MM.1S (cell line): ENCODE measurements around the gene PDGFA.

Experiments used
- DNase-seq: peaks from one replicate; pipeline ENCODE4 v3.0.0-alpha.2; 2015
- H2AFZ ChIP-seq: fragments of 300-600 bp; sonication (generic); 2 replicates; pipeline ENCODE4 v1.6.0; 2016; ENCODE audit warnings: antibody characterized with exemption, low read length
- H3F3A ChIP-seq: fragments of 300-600 bp; sonication (generic); 2 replicates; pipeline ENCODE4 v1.6.1; 2016; ENCODE audit warnings: mild to moderate bottlenecking, antibody characterized with exemption, low read length, moderate library complexity, mixed read lengths; ENCODE audit not compliant: insufficient read depth
- H3K27ac ChIP-seq: fragments of 300-600 bp; sonication (generic); 2 replicates; pipeline ENCODE4 v1.5.1; 2016; ENCODE audit warnings: mild to moderate bottlenecking, low read length
- H3K27me3 ChIP-seq: fragments of 300-600 bp; sonication (generic); replicated peaks from 2 replicates; pipeline ENCODE4 v1.6.0; 2016; ENCODE audit warnings: low read length; ENCODE audit not compliant: insufficient read depth
- H3K36me3 ChIP-seq: fragments of 300-600 bp; sonication (generic); replicated peaks from 2 replicates; pipeline ENCODE4 v1.6.1; 2016; ENCODE audit warnings: mild to moderate bottlenecking, low read length, mixed read lengths; ENCODE audit not compliant: insufficient read depth
- H3K4me1 ChIP-seq: fragments of 300-600 bp; sonication (generic); 2 replicates; pipeline ENCODE4 v1.6.1; 2016; ENCODE audit warnings: low read length, mixed read lengths
- H3K4me2 ChIP-seq: fragments of 300-600 bp; sonication (generic); 2 replicates; pipeline ENCODE4 v1.6.0; 2016; ENCODE audit warnings: low read depth, low read length
- H3K4me3 ChIP-seq: fragments of 300-600 bp; sonication (generic); 2 replicates; pipeline ENCODE4 v1.5.1; 2016; ENCODE audit warnings: low read length, mixed read lengths
- H3K79me2 ChIP-seq: fragments of 300-600 bp; sonication (generic); 2 replicates; pipeline ENCODE4 v1.6.1; 2016; ENCODE audit warnings: mixed run types, low read length, mixed read lengths
- H3K9ac ChIP-seq: fragments of 300-600 bp; sonication (generic); 2 replicates; pipeline ENCODE4 v1.6.1; 2016; ENCODE audit warnings: low read length, mixed read lengths
- H3K9me2 ChIP-seq: fragments of 300-600 bp; sonication (generic); replicated peaks from 2 replicates; pipeline ENCODE4 v1.6.1; 2016; ENCODE audit warnings: mild to moderate bottlenecking, low read length, mixed read lengths; ENCODE audit not compliant: insufficient read depth
- H3K9me3 ChIP-seq: fragments of 300-600 bp; sonication (generic); replicated peaks from 2 replicates; pipeline ENCODE4 v1.6.1; 2016; ENCODE audit warnings: mild to moderate bottlenecking, low read length, mixed read lengths; ENCODE audit not compliant: insufficient read depth
- H4K20me1 ChIP-seq: fragments of 300-600 bp; sonication (generic); 2 replicates; pipeline ENCODE4 v1.6.1; 2016; ENCODE audit warnings: mild to moderate bottlenecking, low read length, moderate library complexity, mixed read lengths; ENCODE audit not compliant: insufficient read depth
- CTCF ChIP-seq: fragments of 300-600 bp; sonication (generic); IDR thresholded peaks from 2 replicates; pipeline ENCODE4 v1.5.1; 2016; ENCODE audit warnings: antibody characterized with exemption, low read length, mixed read lengths
- EZH2 ChIP-seq: fragments of 300-600 bp; sonication (generic); optimal IDR thresholded peaks from 2 replicates; pipeline ENCODE3; 2017; ENCODE audit warnings: low read depth, mild to moderate bottlenecking, antibody characterized with exemption, low read length, mixed read lengths
- EZH2phosphoT487 ChIP-seq: fragments of 300-600 bp; sonication (generic); IDR thresholded peaks from 2 replicates; pipeline ENCODE4 v1.6.1; 2018; ENCODE audit warnings: antibody characterized with exemption, low read length

The PDGFA gene

GRCh38 chr7:451255-452225 is 68.1 kb downstream of the PDGFA start:
- H3K4me3 ChIP-seq, result no peak overlapping the region
- H4K20me1 ChIP-seq, result no peaks in the 10 kb centered on the region

GRCh38 chr7:450741-451140 is 68.9 kb downstream of the PDGFA start:
- no peak for DNase-seq
- Histone ChIP-seq H2AFZ (no peak overlapping the region), H3K36me3 (no peaks in the 10 kb centered on the region), H3K9me3 (no peaks in the 10 kb centered on the region), H3K79me2 (no peaks in the 10 kb centered on the region), H3K27ac (no peak overlapping the region), H3K27me3 (no peaks in the 10 kb centered on the region), H3K4me3 (no peak overlapping the region), H3K9ac (no peak overlapping the region), H3K4me2 (no peak overlapping the region), H3K4me1 (no peaks in the 10 kb centered on the region), H3K9me2 (no peaks in the 10 kb centered on the region), H4K20me1 (no peaks in the 10 kb centered on the region), H3F3A (no peaks in the 10 kb centered on the region)
- TF ChIP-seq EZH2 (no peak), CTCF (no peak), EZH2phosphoT487 (no peak)

More at GRCh38 chr7:451255-452225, 68.1 kb downstream of the PDGFA start:
- Histone ChIP-seq H3K9me3 (no peaks in the 10 kb centered on the region), H3K36me3 (no peaks in the 10 kb centered on the region), H3K27ac (no peak overlapping the region), H3K4me1 (no peaks in the 10 kb centered on the region), H3K4me2 (no peak overlapping the region), H3K9ac (no peak overlapping the region), H3K79me2 (no peaks in the 10 kb centered on the region), H2AFZ (no peak overlapping the region), H3K9me2 (no peaks in the 10 kb centered on the region), H3K27me3 (no peaks in the 10 kb centered on the region), H3F3A (no peaks in the 10 kb centered on the region)
- TF ChIP-seq EZH2, result no peak
- TF ChIP-seq EZH2phosphoT487, result no peak
- no peak for TF ChIP-seq CTCF
- DNase-seq, result no peak

GRCh38 chr7:450036-450435 is 69.6 kb downstream of the PDGFA start:
- H3K27ac ChIP-seq, result no peak overlapping the region
- no peaks in the 10 kb centered on the region for H3K27me3 ChIP-seq
- H3K4me1 ChIP-seq, result no peaks in the 10 kb centered on the region
- no peak overlapping the region for H3K4me2 ChIP-seq
- no peak overlapping the region for H3K9ac ChIP-seq
- no peaks in the 10 kb centered on the region for H3K9me3 ChIP-seq
- H3K9me2 ChIP-seq, result no peaks in the 10 kb centered on the region
- TF ChIP-seq CTCF, result no peak
- no peak for TF ChIP-seq EZH2
- TF ChIP-seq EZH2phosphoT487, result no peak
- no peak overlapping the region for H2AFZ ChIP-seq
- no peak overlapping the region for H3K4me3 ChIP-seq
- no peaks in the 10 kb centered on the region for H3K79me2 ChIP-seq
- no peaks in the 10 kb centered on the region for H3F3A ChIP-seq
- no peak for DNase-seq
- no peaks in the 10 kb centered on the region for H4K20me1 ChIP-seq
- no peaks in the 10 kb centered on the region for H3K36me3 ChIP-seq
